Stomach (tissue), 4 donors: ENCODE results near the gene SNX18.

Source experiments
- CTCF ChIP-seq, 7 experiments: fragments of 450-650 bp in 4 of 7; fragments of 200-600 bp in 3 of 7; sonication (generic) in 3 of 7; IDR thresholded peaks; one replicate each; pipeline ENCODE4 v1.5.1; 2016 to 2019; ENCODE audit warnings: antibody characterized with exemption in 7 of 7, control low read depth in 2 of 7, mild to moderate bottlenecking in 1 of 7
- EP300 ChIP-seq: sonication (generic); formaldehyde crosslinking; IDR thresholded peaks from one replicate; pipeline ENCODE4 v1.6.1; 2017; ENCODE audit warnings: antibody characterized with exemption

- no peak for TF ChIP-seq EP300
- TF ChIP-seq CTCF (IDR thresholded peaks at IDR 0.05) = no peak
Measured at GRCh38 chr5:54495027-54495426, 22.5 kb upstream of the SNX18 start.
